ENCODE results near the gene PGRMC2. TPM values are rescaled to one million over a fixed set of nuclear protein-coding genes. Genes with fewer than 3 reads are reported as not detected.
A peak's percentile ranks its signal among the peaks of the same experiment; 100 is the strongest.

The PGRMC2 gene
- total RNA-seq, 1 experiment from 2014 or later = 77.6 TPM

- Histone ChIP-seq H4K91ac (ENCODE audit: insufficient read length, low read depth, low read length) (no peak overlapping the region), H3K9ac (ENCODE audit: extremely low read depth, insufficient read length, low read length) (no peak overlapping the region), H3K18ac (ENCODE audit: insufficient read length, low read depth, low read length) (no peak overlapping the region), H2AFZ (ENCODE audit: low read length) (no peak overlapping the region), H2BK12ac (ENCODE audit: insufficient read length, low read depth, low read length) (no peak overlapping the region), H2BK5ac (ENCODE audit: insufficient read length, low read length) (no peak overlapping the region), H4K8ac (replicated peaks; ENCODE audit: insufficient read length, low read depth, low read length) (no peak overlapping the region), H2BK20ac (ENCODE audit: low read depth, low read length, poor library complexity, severe bottlenecking) (no peak overlapping the region), H3K4ac (ENCODE audit: low read depth, low read length) (no peak overlapping the region), H3K27me3 (ENCODE audit: insufficient read depth, low read length) (no peaks in the 10 kb centered on the region), H3K79me1 (ENCODE audit: insufficient read depth, low read depth, low read length, poor library complexity, severe bottlenecking) (no peaks in the 10 kb centered on the region), H3K79me2 (ENCODE audit: insufficient read depth, low read length) (peaks cover 29% of the 10 kb centered on the region; the same call in 1 of the 2 replicates), H3K23ac (ENCODE audit: insufficient read length, low read depth, low read length) (no peak overlapping the region), H3K56ac (ENCODE audit: insufficient read length, low read depth, low read length) (no peak overlapping the region), H2BK120ac (ENCODE audit: low read depth, low read length, poor library complexity, severe bottlenecking) (no peak overlapping the region), H3K14ac (ENCODE audit: insufficient read depth, low read length) (no peak overlapping the region), H4K5ac (ENCODE audit: insufficient read length, low read depth, low read length) (no peak overlapping the region), H2BK15ac (ENCODE audit: low read depth, low read length) (no peak overlapping the region), H3T11ph (ENCODE audit: low read length) (no peak overlapping the region), H3K9me3 (ENCODE audit: control insufficient read depth, low read depth, low read length) (no peaks in the 10 kb centered on the region), H3K4me1 (ENCODE audit: insufficient read depth, low read length) (no peaks in the 10 kb centered on the region; the same call in 1 of the 2 replicates), H3K23me2 (ENCODE audit: insufficient read length, low read depth, low read length, poor library complexity, severe bottlenecking) (peaks cover 12% of the 10 kb centered on the region), H2AK5ac (ENCODE audit: insufficient read length, low read length) (no peak overlapping the region), H4K20me1 (ENCODE audit: control insufficient read depth, insufficient read depth, insufficient read length) (no peaks in the 10 kb centered on the region), H3K4me2 (ENCODE audit: insufficient read depth, insufficient read length, low read length) (peak overlapping the region; percentile 89), H3K27ac (ENCODE audit: insufficient read length, low read depth, low read length) (no peak overlapping the region)
- H3K4me1 Mint-ChIP-seq = peaks cover 38 to 42% of the 10 kb centered on the region in 2 experiments
- TF ChIP-seq, protein P1, sequence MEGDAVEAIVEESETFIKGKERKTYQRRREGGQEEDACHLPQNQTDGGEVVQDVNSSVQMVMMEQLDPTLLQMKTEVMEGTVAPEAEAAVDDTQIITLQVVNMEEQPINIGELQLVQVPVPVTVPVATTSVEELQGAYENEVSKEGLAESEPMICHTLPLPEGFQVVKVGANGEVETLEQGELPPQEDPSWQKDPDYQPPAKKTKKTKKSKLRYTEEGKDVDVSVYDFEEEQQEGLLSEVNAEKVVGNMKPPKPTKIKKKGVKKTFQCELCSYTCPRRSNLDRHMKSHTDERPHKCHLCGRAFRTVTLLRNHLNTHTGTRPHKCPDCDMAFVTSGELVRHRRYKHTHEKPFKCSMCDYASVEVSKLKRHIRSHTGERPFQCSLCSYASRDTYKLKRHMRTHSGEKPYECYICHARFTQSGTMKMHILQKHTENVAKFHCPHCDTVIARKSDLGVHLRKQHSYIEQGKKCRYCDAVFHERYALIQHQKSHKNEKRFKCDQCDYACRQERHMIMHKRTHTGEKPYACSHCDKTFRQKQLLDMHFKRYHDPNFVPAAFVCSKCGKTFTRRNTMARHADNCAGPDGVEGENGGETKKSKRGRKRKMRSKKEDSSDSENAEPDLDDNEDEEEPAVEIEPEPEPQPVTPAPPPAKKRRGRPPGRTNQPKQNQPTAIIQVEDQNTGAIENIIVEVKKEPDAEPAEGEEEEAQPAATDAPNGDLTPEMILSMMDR (conservative IDR thresholded peaks at IDR 0.05) = no peak
- H3K9me3 Mint-ChIP-seq = no peaks in the 10 kb centered on the region
- peaks cover 12 to 33% (median 14%) of the 10 kb centered on the region in 3 experiments; a peak in 6 of 7 replicates for H3K36me3 Mint-ChIP-seq (ENCODE audit: insufficient read depth in 1 of 3, low read depth in 3 of 3)
- DNase-seq = no peak
- no CpG with 5 or more reads among the region's 18 CpGs for WGBS (ENCODE audit: extremely low coverage, insufficient read length, low lambda C conversion rate)
- H3K27me3 Mint-ChIP-seq (ENCODE audit: low read depth) = no peaks in the 10 kb centered on the region
- H3K4me3 Mint-ChIP-seq = peak overlapping the region; percentile 93 to 95
- H3K27ac Mint-ChIP-seq = no peak overlapping the region; a peak in 1 of 7 replicates
These were observed 2.3 kb downstream of the PGRMC2 start for GRCh38 chr4:128285085-128285997.
